Renal cortical epithelial cell (primary cell): Measurements from ENCODE around the gene CA10. TPM values are rescaled to one million over a fixed set of nuclear protein-coding genes. Genes with fewer than 3 reads are reported as not detected.

Experiments used
- DNase-seq: peaks from one replicate; pipeline ENCODE4 v3.0.0-alpha.2; 2011; ENCODE audit warnings: low read depth
- total RNA-seq: library from RNA; depleted of rRNA; stranded (reverse); fragments of >200 nt; gene quantifications from 2 replicates; pipeline ENCODE4 v1.2.3, GENCODE V29; 2014

Gene CA10
- total RNA-seq, 1 donor from 2014 or later = not detected

DNA sequence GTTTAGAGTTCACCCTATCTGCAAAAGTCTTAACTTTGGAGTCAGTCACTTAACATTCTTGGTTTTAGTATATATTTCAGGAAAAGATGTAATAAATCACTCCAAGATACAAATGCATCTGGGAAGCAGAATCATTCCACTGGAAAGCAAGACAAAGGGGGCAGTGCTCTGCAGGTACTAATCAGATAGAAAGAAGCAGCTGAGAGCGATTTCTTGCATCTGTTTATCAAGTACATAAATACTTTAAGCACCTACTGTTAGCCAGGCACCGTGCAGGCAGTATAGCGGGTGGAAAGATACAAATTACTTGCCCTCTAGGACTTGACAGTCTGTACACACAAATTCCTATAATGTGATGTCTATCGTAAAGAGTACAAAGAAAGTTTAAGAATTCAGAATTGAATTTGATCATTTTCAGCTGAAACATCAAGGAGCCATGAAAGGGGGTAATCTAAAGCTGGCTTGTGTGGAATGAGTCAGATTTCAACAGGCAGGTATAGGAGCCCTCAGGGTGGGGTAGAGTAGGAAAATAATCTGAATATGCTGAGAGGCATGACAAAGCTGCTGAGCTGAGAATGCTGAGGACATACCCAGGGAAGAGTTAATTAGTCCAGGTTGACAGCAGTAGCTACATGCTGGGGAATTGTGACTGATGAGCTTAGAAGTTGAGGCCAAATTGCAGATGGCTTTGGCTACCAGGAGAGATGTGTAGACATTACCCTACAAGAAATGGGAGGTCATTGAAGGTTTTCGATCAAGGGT lies 110.2 kb downstream of the CA10 start:
- no peak for DNase-seq

DNA sequence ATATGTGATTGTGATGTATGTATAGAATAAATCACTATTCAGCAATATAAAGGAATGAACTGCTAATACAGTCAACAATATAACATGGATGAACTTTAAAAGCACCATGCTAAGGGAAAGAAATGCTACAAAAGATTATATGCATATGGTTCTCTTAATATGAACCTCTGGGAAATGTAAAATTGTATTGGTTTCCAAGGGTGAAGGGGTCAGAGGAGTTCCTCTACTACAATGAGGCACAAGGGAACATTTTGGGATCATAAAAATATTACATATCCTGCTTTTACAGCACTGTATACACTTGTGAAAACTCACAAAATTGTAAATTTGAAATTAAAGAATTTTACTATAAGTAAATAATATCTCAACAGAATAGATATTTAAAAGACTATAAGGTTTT lies 111.4 kb downstream of the CA10 start:
- no peak for DNase-seq

GRCh38 chr17:52041123-52041617 lies 117.3 kb downstream of the CA10 start:
- no peak for DNase-seq

DNA sequence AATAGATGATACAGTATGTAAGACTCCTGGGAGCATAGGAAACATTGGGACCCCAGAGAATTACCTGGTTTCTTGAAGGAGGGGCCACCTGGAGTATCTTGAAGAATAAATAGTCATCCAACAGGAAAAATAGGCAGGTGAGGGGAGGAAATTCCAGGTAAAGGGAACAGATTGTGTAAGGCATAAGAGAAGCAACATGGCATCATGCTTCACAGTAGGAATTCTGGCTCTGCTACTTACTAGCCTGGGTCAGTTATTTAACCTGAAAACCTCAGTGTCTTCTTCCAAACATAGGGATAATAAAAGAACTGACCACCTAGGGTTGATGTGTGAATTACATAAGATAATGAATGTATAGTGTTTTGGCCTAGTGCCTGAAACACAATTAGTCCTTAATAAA lies 122.1 kb downstream of the CA10 start:
- no peak for DNase-seq

DNA sequence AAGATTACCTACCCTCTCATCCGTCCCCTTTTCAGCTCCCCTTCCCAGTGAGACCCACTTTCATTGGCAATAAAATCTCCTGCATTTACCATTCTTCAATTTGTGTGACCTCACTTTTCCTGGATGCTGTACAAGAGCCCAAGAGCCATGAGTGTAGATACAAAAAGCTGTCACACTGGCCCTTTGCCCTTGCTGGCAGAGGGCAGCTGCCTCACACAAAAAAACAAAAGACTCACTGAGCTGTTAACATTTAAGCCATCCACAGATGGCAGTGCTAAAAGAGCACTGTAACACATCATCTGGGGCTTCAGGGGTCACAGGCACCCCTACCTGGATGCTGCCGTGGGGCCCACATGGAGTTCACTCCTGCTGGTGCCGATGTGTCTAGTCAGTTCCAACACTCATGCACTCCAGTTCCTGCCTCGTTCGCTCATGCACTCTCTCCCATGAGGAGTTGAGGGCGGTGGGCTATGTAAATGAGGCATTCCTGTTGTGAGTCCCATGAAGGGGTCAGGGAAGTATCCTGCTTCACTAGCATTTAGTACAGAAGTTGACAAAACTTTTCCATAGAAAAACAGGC lies 123.1 kb downstream of the CA10 start:
- no peak for DNase-seq

DNA sequence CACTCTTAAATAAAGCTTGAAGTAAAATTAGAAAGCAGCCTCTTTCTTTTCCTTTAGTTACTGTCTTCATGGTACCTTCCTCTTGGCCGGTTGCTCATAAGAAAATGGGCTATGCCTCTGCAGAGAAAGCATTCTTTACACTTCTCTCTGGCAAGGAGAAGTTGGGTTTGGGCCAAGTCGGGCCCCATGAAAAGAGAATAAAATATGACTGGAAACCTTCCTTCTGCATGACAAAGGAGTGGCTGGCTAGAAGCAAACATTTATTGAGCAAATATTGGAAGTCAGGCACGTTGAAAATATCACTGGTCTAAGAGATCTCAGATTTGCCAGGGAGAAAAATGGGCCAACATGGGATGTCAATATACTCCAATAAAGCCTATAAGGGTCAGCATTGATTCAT lies 126.1 kb downstream of the CA10 start:
- DNase-seq = no peak

GRCh38 chr17:52030052-52030451 lies 128.5 kb downstream of the CA10 start:
- DNase-seq = no peak

GRCh38 chr17:52027620-52028295 lies 130.8 kb downstream of the CA10 start:
- DNase-seq = peak; percentile 80

- peak; percentile 38 for DNase-seq
Observed at GRCh38 chr17:52027081-52027480, 131.4 kb downstream of the CA10 start.

GRCh38 chr17:52026075-52026474 lies 132.4 kb downstream of the CA10 start:
- DNase-seq = peak; percentile 35

DNA sequence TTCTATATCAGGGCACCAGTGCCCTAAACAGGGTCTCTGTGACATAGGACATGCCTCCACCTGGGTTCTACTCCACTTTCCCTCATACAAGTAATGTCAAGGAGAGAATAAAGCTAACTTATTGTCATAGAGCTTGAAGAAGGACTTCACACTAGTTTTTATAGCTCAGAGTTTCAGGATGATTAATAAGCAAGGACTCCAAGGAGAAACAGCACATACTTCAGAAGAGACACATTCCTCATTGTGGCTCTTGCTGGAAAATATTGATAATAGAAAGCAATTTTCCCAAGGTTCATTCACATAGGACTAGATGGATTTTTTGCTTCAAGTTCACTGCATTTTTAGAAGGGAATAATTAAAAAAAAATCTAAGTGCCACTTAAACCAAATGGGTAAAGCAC lies 133.3 kb downstream of the CA10 start:
- peak; percentile 40 for DNase-seq

DNA sequence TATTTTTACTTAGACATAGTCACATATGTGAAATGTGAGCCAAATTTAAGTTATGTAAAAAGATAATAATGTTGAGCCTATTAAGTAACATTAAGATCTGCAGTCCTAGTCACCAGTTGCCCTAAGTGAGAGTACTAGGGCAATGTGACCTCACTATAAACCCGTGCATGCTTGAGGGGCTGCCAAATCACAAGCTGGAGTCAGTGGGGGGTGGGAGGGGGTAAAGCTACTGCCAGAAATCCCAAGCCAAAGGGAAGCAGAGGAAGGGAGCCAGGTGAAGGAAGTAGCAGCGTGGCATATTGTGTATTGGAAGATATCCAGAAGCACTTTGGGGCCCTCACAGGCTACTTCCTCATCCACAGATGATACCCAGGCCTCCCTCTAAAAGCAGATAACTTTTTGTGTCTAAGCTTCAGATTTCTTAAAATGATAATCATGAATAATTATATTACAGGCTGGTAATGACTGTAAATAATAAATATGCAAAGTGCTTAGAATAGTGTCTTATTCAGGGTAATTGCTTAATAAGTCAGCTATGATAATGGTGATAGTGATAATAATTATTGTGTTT lies 134.1 kb downstream of the CA10 start:
- no peak for DNase-seq

- no peak for DNase-seq
Observed at GRCh38 chr17:52011064-52011463, 147.4 kb downstream of the CA10 start.

GRCh38 chr17:51999654-52000053 lies 158.9 kb downstream of the CA10 start:
- DNase-seq = no peak

DNA sequence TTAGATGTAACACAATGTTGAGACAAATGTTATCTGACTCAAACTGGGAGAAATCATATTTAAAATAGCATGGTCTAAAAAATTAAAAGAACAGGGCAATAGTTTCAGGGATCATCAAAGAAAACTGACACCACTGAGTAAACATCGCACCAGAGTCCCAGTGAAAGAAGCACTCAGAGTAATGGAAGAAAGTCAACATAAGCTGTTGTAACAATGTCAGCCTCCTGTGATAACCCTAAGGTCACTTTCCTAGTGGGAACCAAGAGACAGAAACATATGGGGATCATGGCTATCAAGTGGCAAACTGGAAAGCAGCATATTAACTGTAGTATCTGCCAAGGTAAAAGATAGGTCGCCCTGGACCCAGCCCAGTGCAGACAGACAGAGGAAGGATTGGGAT lies 160.8 kb downstream of the CA10 start:
- no peak for DNase-seq

- peak; percentile 7 for DNase-seq
Observed at GRCh38 chr17:51995797-51996403, 162.6 kb downstream of the CA10 start.

- no peak for DNase-seq
Observed at GRCh38 chr17:51992864-51993416, 165.6 kb downstream of the CA10 start.

GRCh38 chr17:51971121-51971520 lies 187.4 kb downstream of the CA10 start:
- DNase-seq = no peak

- no peak for DNase-seq
Observed at GRCh38 chr17:51961689-51962088, 196.8 kb downstream of the CA10 start.

DNA sequence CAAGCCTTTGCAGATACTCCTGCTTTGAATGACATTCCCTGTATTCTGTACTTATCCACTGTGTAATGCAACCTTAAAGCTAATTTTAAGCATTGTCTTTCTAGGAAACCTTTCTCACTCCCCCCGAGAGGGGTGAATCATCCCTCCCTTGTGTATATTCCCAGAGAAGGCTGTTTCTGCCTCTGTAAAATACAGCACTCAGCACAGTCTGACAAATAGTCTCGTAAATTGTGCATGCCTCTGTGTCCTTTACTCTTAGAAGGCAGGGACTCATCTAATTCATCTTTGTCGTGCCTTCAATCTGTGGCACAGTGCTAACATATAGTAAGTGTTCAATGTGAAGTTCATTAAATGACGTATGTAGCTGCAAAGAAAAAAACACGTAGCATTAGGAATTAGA lies 200.7 kb downstream of the CA10 start:
- no peak for DNase-seq

DNA sequence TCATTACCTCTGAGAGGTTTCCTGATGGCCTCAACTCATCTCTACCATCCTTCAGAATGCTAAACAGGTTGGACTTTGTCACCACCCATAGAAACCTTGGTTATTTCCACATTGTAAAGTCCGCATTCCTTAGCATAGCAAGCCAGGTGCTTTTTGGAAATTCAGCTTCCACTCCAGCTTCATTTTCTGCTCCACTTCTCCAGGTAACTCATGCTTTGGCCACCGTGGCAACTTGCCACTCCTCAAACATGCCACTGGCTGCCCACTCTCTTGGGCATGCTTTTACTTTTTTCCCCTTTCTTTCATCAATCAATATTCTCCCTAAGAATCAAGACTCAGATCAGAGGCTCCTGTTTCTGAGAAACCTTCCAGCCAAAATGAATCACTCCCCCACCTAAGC lies 203.3 kb downstream of the CA10 start:
- DNase-seq = no peak

DNA sequence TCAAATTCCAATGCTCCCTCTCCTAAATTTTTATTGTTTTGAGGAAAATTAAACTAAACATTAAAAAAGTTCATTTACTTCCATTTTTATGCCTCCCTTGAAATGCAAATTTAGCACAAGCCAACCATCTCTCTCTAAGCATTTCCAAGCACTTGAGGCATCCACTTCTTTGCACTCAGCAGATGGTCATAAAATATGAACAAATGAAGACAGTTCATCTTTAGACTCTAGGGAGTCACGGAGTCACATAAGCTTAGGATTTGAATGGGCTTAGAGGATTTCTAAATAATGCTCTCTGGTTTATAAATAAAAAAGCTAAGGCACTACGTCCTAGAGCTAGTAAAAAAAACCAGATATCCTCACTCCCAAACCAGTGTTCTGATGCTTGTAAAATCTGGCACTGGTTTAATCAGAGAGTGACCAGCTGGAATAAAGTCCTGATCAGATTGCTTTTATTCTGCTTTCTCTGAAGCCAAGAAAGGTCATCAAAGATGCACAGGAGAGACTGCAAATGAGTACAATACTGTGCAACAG lies 204.2 kb downstream of the CA10 start:
- no peak for DNase-seq
